Thyroid gland (tissue), 4 donors: ENCODE results near the gene SLCO2A1. TPM values are rescaled to one million over a fixed set of nuclear protein-coding genes. Genes with fewer than 3 reads are reported as not detected.

ENCODE experiments used
- DNase-seq, 2 donors: peaks; one replicate each; pipeline ENCODE4 v3.0.0-alpha.2; 2019
- H3K27ac ChIP-seq, 3 donors: fragments of 200-600 bp; sonication (generic); 1 replicate in 2 of 3; 2 replicates in 1 of 3; pipeline ENCODE4 v1.5.1; 2016 to 2019; ENCODE audit warnings: mild to moderate bottlenecking in 1 of 3, moderate library complexity in 1 of 3
- H3K27me3 ChIP-seq: fragments of 200-600 bp; sonication (generic); one replicate; pipeline ENCODE4 v1.5.1; 2019
- H3K36me3 ChIP-seq, 2 donors: fragments of 200-600 bp; sonication (generic); one replicate each; pipeline ENCODE4 v1.5.1; 2016 to 2019
- H3K4me1 ChIP-seq, 2 donors: fragments of 200-600 bp; sonication (generic); one replicate each; pipeline ENCODE4 v1.5.1; 2017 to 2019
- H3K4me3 ChIP-seq, 3 donors: fragments of 200-600 bp; sonication (generic); replicated peaks in 1 of 3; 1 replicate in 2 of 3; 2 replicates in 1 of 3; pipeline ENCODE4 v1.5.1; 2016; ENCODE audit warnings: mild to moderate bottlenecking in 1 of 3
- H3K9me3 ChIP-seq: fragments of 200-600 bp; sonication (generic); one replicate; pipeline ENCODE4 v1.5.1; 2017
- CTCF ChIP-seq, 6 experiments: fragments of 200-600 bp in 3 of 6; fragments of 450-650 bp in 3 of 6; sonication (generic) in 3 of 6; IDR thresholded peaks; one replicate each; pipeline ENCODE4 v1.5.1; 2016 to 2019; ENCODE audit warnings: antibody characterized with exemption in 6 of 6, mild to moderate bottlenecking in 2 of 6, inconsistent platforms in 1 of 6, moderate library complexity in 1 of 6
- POLR2A ChIP-seq, 2 donors: fragments of 450-650 bp; IDR thresholded peaks; one replicate each; pipeline ENCODE4 v1.6.1; 2017; ENCODE audit warnings: antibody characterized with exemption in 2 of 2, mild to moderate bottlenecking in 2 of 2, moderate library complexity in 1 of 2
- WGBS, 2 donors: methylation state at CpG; one replicate each; pipeline ENCODE4 v1.1.5; 2017; 5-methylcytosine and 5-hydroxymethylcytosine counted together
- intact Hi-C: fragments of 100-400 bp; cut with DNase I; formaldehyde crosslinking; loops from one replicate; pipeline ENCODE4 v1.15.1; 2023
- total RNA-seq, 4 donors: library from RNA; depleted of rRNA; stranded (reverse); fragments of >200 nt; gene quantifications; one replicate each; pipeline ENCODE4 v1.2.3, GENCODE V29; 2016

SLCO2A1 gene
- total RNA-seq, 4 donors from 2014 or later, result 26.0 to 76.6 (median 41.0) TPM

GRCh38 chr3:133905376-133905775 is 124.3 kb downstream of the SLCO2A1 start:
- Histone ChIP-seq H3K4me3 (no peak overlapping the region), H3K27me3 (no peaks in the 10 kb centered on the region), H3K9me3 (no peaks in the 10 kb centered on the region), H3K4me1 (no peaks in the 10 kb centered on the region), H3K27ac (no peak overlapping the region), H3K36me3 (no peaks in the 10 kb centered on the region)
- no peak for DNase-seq
- no peak for TF ChIP-seq CTCF (IDR thresholded peaks at IDR 0.05)
- no peak for TF ChIP-seq POLR2A (IDR thresholded peaks at IDR 0.05)
- 76 to 82% methylated on average over 3 of the region's 3 CpGs for WGBS, 2 donors
- intact Hi-C loops, result no loop called here

GRCh38 chr3:133901847-133902246 is 127.9 kb downstream of the SLCO2A1 start:
- no peak for DNase-seq
- Histone ChIP-seq H3K9me3 (no peaks in the 10 kb centered on the region), H3K4me3 (no peak overlapping the region), H3K27ac (no peak overlapping the region), H3K27me3 (no peaks in the 10 kb centered on the region), H3K4me1 (peaks cover 7 to 8% of the 10 kb centered on the region in 2 donors), H3K36me3 (no peaks in the 10 kb centered on the region)
- intact Hi-C loops, result no loop called here
- 90 to 91% methylated on average over 5 of the region's 5 CpGs for WGBS, 2 donors
- TF ChIP-seq POLR2A (IDR thresholded peaks at IDR 0.05), result no peak

DNA sequence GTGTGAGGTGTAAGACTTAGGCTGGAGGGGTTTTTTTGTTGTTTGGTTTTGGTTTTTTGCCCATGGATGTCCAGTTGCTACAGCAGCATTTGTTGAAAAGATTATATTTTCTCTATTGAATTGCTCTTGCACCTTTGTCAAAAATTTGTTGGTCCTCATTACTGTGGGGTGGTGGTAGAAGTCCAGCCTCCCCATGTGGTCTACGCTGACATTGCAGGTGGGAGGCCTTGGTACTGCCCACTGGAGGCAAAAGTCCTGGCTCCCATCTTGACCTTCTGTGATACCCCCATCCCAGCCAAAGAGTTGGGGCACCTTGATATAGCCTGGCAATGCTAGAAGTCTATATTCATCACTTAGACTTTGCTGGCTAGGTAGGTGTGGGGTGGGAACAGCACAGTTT is 128.6 kb downstream of the SLCO2A1 start:
- no peaks in the 10 kb centered on the region for H3K9me3 ChIP-seq
- H3K4me3 ChIP-seq, result no peak overlapping the region
- no peak overlapping the region for H3K27ac ChIP-seq
- WGBS, 2 donors, result 94 to 97% methylated on average over 1 of the region's 1 CpG
- TF ChIP-seq POLR2A (IDR thresholded peaks at IDR 0.05) (no peak), CTCF (IDR thresholded peaks at IDR 0.05) (no peak)
- intact Hi-C loops, result no loop called here
- H3K27me3 ChIP-seq, result no peaks in the 10 kb centered on the region
- no peaks in the 10 kb centered on the region for H3K36me3 ChIP-seq
- H3K4me1 ChIP-seq, result peaks cover 8 to 10% of the 10 kb centered on the region in 2 donors
- DNase-seq, result no peak

GRCh38 chr3:133899311-133899710 is 130.4 kb downstream of the SLCO2A1 start:
- no peak overlapping the region for H3K4me3 ChIP-seq
- H3K4me1 ChIP-seq, result peaks cover 11 to 16% of the 10 kb centered on the region in 2 donors
- H3K36me3 ChIP-seq, result no peaks in the 10 kb centered on the region
- H3K27ac ChIP-seq, result peak overlapping the region in 1 of 3 donors; percentile 44
- TF ChIP-seq CTCF (IDR thresholded peaks at IDR 0.05) (no peak), POLR2A (IDR thresholded peaks at IDR 0.05) (no peak)
- DNase-seq, result no peak
- intact Hi-C loops, result no loop called here
- H3K27me3 ChIP-seq, result no peaks in the 10 kb centered on the region
- no peaks in the 10 kb centered on the region for H3K9me3 ChIP-seq

GRCh38 chr3:133897547-133897946 is 132.2 kb downstream of the SLCO2A1 start:
- Histone ChIP-seq H3K4me1 (peaks cover 14 to 18% of the 10 kb centered on the region in 2 donors), H3K27ac (no peak overlapping the region), H3K4me3 (no peak overlapping the region), H3K27me3 (no peaks in the 10 kb centered on the region), H3K36me3 (no peaks in the 10 kb centered on the region), H3K9me3 (no peaks in the 10 kb centered on the region)
- DNase-seq, result no peak
- intact Hi-C loops, result no loop called here
- WGBS, 2 donors, result 72 to 97% methylated on average over 7 of the region's 7 CpGs
- TF ChIP-seq CTCF (IDR thresholded peaks at IDR 0.05) (no peak), POLR2A (IDR thresholded peaks at IDR 0.05) (no peak)
